ENCODE data around the gene DGKK.
"Not testable (repeated sequence)": the region's sequence is repeated elsewhere in the genome, so short reads cannot be mapped to it uniquely, and the experiment has no call there.

The DGKK gene

DNA sequence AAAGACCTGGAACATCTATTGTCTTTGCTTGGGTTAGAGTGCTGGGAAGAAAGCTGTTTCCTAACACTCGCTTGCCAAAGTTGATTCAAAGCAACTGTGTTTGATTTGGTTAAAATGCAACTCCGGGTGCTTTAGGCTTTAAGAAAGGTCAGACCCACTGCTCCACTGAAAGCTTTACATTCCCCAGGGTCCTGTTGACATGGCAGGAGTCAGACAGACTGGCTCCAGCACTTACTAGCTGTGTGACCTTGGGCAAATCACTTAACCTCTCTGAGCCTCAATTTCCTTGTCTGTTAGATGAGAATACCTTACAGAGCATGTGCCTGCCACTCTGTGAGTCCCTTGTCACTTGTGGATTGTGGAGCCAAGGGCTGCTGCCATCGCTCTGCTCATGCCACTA lies 39.0 kb downstream of the DGKK start:
- no peak for DNase-seq (ENCODE audit: low read depth)

- DNase-seq (ENCODE audit: low read depth) = no peak
Measured at GRCh38 chrX:50430917-50431575, 39.6 kb downstream of the DGKK start.

DNA sequence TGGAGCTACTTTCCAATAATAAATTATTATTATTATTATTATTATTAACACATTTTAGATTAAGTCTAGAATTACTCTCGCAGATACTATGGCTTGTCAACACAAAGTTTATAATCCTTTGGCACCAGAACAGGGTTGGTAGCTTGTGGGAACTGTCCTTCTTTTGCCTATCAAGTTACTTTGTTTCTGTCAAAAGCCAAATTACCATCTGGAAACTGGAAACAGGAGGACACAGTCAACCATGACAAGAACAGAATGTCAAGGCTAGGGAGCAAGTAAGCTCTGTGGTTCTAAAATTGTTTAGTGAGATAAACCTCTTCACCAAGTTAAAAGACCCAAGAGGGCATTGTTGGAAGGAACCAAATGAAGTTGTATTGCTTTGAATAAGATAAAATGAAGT lies 42.5 kb downstream of the DGKK start:
- no peak for DNase-seq (ENCODE audit: low read depth)

DNA sequence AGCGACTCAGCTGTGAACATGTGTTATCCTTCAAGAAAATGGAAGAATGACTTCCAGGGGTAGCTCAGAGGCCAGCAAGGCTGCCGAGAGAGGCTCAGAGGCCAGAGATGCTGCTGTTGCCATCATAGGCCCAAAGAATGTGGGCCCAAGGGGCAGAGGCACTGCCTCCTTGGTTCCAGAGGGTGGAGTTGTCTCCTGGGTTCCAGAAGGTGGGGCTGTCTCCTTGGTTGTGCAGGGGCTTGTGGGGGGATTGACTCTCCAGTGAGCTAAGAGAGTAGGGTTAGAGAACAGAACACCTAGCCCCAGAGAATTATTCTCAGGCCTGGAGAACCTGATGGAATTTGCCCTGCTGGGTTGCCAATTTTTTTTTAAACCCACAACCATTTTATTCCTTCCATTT lies 62.6 kb downstream of the DGKK start:
- DNase-seq (ENCODE audit: low read depth) = no peak

GRCh38 chrX:50403903-50404302 lies 66.7 kb downstream of the DGKK start:
- no peak for DNase-seq (ENCODE audit: low read depth)

DNA sequence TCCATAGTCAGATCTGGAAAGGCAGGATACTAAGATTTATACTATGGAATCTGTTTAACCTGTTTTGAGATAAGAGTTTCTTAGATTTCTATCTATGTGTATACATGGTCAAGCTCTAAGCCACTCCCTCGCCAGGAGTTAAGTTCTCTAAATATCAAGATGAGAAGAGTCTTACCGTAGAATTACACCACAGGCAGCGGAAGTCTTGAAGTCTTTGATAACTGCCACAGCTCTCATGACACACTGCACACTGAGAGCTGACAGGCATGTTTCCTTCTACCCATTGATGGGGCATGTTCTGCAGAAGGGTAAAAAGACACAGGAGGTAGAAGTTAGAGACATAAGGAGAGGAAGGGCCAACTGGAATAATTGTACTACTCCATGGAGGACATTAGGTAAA lies 67.7 kb downstream of the DGKK start:
- no peak for DNase-seq (ENCODE audit: low read depth)

GRCh38 chrX:50393902-50394301 lies 76.7 kb downstream of the DGKK start:
- DNase-seq (ENCODE audit: low read depth) = no peak

GRCh38 chrX:50386520-50386919 lies 84.1 kb downstream of the DGKK start:
- no peak for DNase-seq (ENCODE audit: low read depth)

DNA sequence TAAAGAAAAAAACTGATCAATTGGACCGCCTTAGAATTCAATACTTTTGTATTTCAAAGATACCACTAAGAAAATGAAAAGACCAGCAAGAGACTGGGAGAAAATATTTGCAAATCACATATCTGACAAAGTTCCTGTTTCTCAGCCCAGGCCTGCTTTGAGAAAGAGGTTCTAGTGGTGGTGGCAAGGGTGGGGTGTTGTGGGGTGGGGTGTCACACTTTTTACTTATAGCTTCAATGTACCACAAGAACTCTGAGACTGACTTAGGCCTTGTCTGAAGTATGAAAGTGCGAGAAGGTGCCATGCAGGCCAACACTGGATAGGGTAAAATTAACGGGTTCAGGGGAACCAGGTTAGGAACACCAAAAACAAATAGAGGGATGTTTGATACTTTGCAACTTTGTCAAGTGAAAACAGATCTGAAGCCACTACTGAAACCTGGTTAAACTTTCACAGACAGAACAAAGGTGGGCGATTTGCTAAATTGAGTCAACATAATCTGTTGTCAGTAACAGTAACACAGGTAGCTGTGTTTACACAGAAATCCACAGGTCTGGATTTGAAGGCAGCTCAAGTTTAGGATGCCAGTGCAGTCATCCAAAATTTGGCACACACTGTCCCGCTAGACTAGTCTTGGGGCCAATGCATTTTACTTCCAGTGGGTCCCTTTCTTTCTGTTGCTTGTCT lies 88.8 kb downstream of the DGKK start:
- no peak for DNase-seq (ENCODE audit: low read depth)

DNA sequence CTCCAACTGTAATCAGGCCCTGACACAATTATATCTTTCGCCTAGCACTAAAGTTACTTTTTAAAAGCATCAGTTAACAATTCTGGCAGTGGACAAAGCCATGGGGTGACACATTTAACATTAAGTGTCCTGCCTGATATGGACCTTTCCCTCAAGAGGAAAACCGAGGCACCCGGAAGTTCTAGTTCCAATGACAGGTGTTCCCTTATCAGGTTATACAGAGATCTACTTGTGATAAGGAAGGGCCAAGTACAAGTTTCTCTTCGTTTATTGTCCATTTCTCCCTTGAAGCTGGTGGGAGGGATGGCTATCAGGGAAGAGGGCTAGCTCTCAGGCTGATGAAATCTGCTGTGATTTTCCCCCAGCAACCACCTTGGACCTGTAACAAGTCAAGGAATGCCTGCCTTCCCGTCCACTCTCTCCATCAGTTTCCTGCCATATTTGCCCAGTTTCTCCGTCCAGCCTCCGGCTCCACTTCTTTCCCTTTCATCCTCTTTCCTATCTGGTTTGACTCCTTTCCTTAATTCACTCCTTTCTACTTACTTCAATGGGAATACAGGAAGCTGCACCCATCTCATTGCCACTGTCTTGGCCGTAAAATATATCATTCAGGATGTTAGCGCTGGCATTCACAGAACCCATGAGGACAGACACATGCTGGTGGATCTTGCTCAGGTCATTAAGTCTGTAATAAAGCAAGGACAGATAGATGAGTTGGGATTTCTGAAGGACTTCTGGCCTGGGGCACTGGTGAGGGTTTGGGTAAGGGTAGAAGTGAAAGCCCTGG lies 95.0 kb downstream of the DGKK start:
- DNase-seq (ENCODE audit: low read depth) = no peak

DNA sequence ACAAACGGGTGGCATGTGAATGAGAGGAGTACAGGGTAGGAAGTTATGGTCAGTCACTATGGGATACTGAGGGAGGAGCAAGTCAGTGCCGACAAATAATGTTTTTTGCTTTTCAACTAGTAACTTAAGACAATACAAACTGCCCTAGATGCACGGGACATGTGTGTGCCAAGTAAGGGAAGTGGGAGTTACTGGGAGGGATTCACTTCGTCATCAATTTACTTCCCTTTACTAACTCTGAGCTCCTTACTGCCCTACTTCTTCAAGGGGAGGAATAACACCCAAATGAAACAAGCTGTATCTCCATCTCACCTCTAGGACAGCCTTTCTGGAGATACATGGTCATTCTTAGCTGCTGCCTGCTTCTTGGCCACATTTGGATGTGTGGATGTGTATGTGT lies 97.7 kb downstream of the DGKK start:
- DNase-seq (ENCODE audit: low read depth) = no peak

DNA sequence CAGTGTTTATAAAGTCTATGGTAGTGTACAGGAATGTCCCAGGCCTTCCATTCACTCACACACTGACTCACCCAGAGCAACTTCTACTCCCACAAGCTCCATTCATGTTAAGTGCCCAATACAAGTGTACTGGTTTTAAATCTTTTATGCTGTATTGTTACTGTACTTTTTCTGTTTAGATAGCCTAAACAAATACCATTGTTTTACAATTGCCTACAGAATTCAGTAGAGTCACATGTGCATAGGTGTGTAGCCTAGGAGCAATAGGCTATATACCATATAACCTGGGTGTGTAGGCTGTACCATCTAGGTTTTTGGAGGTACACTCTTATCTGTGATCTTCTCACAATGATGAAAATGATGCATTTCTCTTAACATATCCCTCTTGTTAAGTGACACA lies 126.7 kb downstream of the DGKK start:
- no peak for DNase-seq (ENCODE audit: low read depth)

GRCh38 chrX:50333308-50333707 lies 137.3 kb downstream of the DGKK start:
- no peak for DNase-seq (ENCODE audit: low read depth)

DNA sequence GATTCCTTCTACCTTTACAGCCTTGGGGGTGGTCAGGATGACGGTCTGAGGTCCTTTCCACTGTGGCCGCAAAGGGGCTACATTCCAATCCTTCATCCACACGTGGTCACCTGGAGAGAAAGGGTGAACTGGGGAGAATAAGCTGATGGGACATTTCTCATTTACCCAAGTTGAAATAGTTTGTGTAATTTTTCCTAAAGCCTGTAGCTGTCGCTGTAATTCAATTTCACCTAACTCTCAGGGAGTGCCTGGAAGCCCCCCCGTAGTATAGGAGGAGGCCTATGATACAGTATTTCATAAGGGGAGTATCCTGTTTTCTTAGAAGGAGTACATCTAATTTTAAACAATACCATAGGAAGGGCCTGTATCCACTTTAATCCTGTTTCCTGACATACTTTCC lies 138.0 kb downstream of the DGKK start:
- DNase-seq (ENCODE audit: low read depth) = not testable (repeated sequence)

DNA sequence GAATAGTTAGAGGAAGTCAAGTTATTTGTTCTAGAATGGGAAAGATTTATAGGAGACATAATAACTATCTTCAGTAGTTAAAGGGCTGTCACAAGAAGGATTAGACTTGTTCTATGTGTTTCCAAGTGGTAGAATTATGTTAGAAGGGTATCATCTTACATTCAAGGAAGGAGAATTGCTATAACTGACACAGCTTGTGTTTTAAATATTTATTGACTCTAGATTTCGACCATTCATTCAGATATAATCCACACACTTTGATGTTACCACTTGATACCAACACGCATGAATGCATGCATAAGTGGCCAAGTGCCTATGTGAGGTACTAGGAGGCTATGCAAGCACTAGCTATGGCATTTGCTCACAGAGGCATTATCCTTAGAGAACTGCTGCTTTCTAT lies 143.4 kb downstream of the DGKK start:
- no peak for DNase-seq (ENCODE audit: low read depth)

All from activated T-helper 1 cell treated with Interleukin-2 at 50 U/mL for 16 hours (primary cell).